Non-pigmented ciliary epithelial cell (primary cell): Measurements from ENCODE around the gene TNF.

ENCODE experiments used
- DNase-seq: peaks from one replicate; pipeline ENCODE4 v3.0.0-alpha.2; 2010; ENCODE audit warnings: low read depth

The TNF gene

GRCh38 chr6:31544676-31545075 lies 30.7 kb upstream of the TNF start:
- DNase-seq: no peak

DNA sequence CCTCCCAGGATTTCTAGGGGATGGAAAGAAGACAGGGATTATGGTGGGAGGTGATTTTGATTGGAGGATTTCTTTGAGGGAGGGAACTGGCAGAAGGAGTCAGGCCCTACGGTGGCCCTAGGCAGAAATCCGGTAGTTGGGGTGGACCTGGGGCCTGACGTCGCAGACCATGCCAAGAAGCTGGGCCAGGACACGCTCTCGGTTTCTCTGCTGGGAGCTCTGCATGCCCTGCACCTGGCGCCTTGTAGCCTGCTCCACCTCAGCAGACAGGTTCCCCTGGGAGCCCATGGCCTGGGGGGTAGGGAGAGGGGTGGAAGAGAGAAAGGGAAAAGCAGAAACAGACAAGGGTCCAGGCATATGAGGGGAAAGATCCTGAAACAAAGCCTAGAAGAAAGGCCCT lies 30.1 kb upstream of the TNF start:
- no peak for DNase-seq

GRCh38 chr6:31546339-31546957 lies 28.9 kb upstream of the TNF start, which contains the start of gene ATP6V1G2:
Gene ATP6V1G2 (minus strand): TSS chr6:31546608. CDS start chr6:31546559, 49 bp downstream.
- DNase-seq: no peak

GRCh38 chr6:31546958-31547726 lies 28.2 kb upstream of the TNF start, which contains the start of gene NFKBIL1:
Gene NFKBIL1 (plus strand): TSS chr6:31547608. CDS start chr6:31547695, 87 bp downstream.
- peak; percentile 89 for DNase-seq

DNA sequence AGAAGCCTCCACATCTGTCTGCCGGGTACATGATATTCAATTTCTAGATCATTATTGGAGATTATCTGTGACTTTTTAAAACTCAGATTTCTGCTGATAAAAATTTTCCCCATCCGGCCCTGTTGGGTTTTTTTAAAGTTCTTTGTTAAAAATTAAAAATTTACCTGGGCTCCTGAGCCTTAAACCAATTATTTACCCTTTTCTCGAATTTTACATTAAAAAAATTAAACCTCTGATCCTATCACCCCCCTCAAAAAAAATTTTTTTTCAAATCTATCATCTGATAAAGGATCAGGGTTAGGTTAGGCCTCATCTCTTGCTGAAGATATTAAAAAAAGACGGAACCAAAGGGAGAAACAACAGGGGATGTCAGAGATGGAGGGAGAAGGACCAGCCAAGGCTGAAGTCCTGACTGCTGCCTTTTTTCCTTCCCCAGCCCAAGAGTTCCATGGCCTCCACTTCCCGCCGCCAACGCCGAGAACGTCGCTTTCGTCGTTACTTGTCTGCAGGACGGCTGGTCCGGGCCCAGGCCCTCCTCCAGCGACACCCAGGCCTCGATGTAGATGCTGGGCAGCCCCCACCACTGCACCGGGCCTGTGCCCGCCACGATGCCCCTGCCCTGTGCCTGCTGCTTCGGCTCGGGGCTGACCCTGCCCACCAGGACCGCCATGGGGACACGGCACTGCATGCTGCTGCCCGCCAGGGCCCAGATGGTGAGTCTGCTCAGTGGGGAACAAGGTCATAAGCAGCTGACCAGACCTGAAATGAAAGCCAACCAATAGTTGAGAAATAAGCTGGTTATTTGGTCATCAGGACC lies 27.4 kb upstream of the TNF start:
- DNase-seq: no peak

DNA sequence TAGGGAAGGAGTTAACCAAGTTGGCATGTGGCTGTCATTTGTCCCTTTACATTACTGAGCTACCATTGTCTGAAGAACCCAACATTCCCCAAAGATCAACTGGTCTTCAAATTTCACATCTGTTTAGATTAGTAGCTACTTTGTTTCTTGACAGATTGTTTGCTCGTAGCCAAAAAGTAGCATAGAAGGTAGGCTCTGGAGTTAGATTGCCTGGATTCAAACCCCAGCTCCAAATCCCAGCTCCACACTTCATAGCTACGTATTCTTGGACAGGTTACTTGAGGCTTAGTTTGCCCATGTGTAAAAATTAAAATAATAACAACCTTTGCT lies 26.9 kb upstream of the TNF start:
- DNase-seq: no peak

GRCh38 chr6:31551371-31551770 lies 24.0 kb upstream of the TNF start:
- DNase-seq: peak; percentile 31

DNA sequence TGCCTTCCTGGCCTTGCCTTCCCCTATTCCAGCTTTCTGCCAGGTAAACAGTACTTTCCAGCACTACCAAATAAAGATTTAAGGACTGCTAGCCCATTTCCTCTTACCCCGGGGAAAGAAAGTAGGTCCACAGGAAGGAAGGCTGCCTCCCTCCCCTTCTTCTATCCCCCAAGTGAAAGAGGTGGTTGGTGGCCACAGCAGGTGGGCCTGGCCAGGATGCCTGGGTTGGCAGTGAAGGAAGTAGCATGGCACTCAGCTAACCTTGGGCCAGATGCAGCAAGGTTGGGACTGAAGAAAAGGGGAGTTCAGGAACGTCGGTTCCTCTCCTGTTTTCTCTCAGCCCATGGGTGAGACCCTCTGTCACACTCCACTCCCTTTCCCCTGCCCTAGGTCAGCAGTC lies 19.1 kb upstream of the TNF start:
- DNase-seq: no peak

DNA sequence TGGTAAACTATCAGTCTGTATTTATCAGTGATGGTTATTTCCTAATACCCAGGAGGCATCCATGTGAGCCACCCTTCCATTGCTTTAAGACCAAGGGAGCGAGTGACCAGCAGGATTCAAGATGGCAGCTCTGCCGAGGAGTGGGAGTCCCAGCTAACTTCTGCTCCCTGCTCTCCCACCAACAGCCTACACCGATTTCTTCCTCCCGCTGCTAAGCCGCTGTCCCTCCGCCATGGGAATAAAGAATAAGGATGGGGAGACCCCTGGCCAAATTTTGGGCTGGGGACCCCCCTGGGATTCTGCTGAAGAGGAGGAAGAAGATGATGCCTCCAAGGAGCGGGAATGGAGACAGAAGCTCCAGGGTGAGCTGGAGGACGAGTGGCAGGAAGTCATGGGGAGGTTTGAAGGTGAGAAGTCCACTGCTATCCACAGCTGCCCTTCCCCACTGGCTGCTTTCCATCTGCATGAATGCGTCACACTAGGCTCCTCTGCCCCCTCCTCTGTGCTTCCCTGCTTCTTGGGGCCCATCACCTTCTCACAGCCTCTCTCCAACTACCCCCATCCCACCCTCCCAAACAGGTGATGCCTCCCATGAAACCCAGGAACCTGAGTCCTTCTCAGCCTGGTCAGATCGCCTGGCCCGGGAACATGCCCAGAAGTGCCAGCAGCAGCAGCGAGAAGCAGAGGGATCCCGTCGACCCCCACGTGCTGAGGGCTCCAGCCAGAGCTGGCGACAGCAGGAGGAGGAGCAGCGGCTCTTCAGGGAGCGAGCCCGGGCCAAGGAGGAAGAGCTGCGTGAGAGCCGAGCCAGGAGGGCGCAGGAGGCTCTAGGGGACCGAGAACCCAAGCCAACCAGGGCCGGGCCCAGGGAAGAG lies 17.7 kb upstream of the TNF start:
- DNase-seq: no peak

- DNase-seq: no peak
These were observed 17.1 kb upstream of the TNF start for GRCh38 chr6:31558318-31558625.

DNA sequence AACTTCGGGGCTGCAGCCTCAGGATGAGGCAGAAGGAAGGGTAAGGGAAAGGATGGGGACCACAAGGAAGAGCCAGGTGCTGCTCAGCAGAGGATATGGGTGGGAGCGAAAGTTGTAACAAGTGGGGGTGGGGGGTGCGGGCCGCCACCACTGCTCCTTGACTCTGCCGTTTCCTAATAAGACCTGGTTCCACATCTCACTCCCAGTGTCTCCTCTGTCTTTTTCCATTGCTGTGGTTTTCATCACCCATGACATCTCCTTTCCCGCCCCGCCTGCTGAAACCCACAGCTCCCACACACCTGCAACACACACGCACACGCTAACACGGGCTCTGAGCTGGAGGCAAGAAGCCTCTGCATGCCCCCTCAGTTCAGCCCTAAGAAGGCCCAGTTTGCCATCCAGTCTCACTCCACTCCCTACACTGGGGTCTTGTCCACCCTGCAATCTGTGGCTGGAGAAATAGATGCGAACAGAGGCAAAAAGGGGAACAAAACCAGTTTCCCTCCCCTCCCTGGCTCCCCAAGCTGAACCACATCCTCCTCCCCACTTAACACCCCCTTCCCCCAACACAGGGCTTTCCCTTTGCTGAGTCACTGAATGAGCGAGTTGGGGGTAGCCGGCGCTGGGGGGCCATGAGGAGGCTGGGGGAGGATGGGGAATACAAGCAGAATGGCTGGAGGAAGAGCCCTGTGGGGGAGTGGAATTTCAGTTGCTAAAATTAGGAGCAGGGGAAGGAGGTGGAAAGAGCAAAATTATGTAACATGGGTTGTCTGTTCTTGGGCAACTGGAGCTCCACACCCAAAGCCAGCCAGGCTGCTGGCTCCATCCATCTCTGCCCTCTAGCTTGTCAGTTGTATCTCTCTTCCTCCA lies 16.5 kb upstream of the TNF start:
- DNase-seq: no peak

DNA sequence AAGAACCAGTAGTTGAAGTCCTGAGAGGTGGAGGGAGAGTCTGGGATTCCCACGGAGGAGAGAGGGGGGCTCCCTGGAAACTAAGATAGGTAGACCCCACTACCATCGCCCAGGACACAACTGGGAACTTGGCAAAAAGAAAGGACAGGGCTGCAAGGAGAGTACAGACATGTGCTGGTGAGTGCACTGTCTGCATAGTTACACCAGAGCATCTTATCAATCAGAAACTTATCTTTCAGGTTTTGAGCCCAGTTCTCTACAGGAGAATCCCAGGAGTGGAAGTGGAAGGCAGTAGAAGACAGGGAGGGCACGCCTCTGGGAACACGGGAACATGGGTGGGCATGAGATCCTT lies 15.8 kb upstream of the TNF start:
- DNase-seq: no peak

- DNase-seq: no peak
These were observed 15.2 kb upstream of the TNF start for GRCh38 chr6:31559958-31560696.

DNA sequence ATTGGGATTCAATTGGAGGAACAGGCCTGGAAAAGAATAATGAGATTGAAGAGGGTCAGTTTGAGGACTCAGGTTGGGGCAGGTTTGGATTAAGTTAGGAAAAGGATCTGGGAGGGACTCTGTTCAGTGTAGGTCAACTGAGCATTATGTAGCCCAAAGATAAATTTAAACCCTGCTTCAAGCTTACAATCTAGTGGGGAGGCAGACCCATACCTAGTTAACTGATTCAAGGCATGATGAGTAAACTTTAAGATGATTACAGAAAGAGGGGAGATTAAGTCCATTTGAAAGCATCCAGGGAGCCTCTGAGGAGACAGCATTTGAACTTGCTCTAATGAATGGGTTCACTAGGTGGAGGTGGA lies 14.7 kb upstream of the TNF start:
- DNase-seq: no peak

GRCh38 chr6:31567531-31568370 lies 7.6 kb upstream of the TNF start:
- DNase-seq: no peak

GRCh38 chr6:31568537-31568961 lies 6.8 kb upstream of the TNF start:
- DNase-seq: no peak

- DNase-seq: no peak
These were observed 5.4 kb upstream of the TNF start for GRCh38 chr6:31569861-31570536.

GRCh38 chr6:31572041-31572911 lies 3.1 kb upstream of the TNF start, which contains the start of gene LTA:
Gene LTA (plus strand): TSS chr6:31572289. CDS start chr6:31572743, 454 bp downstream.
- no peak for DNase-seq
